ENCODE results near the gene UBE2E2.

Gene UBE2E2

DNA sequence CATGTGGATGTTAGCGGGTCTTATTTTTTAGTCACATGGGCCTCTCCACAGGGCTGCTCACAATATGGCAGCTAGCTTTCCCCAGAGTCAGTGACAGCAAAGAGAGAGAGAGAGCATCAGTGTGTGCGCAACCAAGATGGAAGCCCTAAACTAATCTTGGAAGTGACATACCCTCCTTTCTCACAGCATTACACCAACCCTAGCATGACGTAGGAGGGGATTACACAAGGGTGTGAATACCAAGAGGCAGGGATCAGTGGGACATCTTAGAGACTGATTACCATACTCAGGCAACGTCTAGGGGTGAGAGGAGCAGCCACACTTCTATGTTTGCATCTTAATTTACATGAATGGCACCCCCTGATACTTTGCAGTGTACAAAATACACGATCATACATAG, 3.5 kb upstream of the UBE2E2 start:
- no peak for DNase-seq

DNA sequence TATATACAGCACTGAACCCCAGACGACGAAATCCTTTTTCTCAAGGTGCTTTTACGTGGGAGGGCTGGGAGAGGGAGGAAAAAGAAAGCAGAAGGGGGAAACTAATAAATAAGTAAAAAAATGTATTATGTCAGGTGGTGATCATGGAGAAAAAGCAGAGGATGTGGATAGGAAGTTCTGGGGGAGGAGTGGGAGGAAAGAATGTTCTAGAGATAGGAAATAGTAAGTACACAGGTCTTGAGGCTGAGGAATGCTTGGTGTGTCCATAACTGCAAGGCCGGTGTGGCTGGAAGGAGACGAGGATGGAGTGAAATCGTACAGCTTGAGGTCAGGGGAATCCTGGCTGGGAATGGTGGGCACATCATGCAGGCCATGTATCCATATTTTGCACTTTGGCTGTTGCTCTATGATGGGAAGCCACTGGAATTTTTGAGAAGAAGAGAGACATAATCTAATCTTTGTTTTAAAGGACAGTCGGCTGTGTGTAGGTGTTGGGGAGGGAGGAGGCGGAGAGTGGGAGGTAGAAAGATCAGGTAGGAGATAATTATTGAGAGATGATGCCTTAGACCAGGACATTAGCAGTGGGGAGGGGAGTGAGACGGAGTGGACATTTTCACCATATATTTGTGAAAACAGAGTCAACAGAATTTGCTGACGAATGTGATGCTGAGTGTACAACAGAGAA, 1.8 kb upstream of the UBE2E2 start:
- DNase-seq = no peak

DNA sequence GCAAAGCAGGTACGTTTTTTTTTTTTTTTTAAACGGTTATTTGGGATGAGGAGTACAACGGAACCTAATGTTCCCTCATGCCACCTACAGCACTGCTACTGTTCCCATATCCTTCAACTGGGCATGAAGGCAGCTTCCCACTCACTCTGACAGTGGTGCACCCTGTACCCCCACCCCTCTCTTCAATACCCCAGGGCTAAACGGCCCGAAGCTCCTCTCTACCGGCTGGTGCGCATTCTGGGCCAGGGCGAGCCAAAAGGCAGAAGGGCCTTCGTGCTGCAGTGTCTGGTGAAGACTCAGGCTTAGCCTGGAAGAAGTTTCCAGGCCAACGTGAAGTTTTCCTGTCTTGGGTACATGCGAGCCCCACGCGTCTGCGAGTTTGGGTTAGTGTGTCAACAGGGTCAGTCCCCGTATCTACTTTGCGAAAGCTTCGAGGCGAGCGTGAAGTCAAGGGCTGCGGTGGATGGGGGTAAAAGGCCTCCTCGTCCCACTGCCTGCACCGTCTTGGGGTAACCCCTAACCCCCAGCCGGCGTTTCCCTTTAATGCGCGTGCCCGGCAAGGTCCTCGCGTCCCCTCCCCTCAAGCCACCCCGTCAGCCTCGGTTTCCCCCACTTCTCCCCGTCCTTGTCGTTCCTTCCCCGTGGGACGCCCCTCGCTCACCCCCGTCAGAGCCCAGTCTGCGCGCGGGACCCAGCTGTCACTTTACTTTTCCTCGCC, 765 bp upstream of the UBE2E2 start:
- no peak for DNase-seq

DNA sequence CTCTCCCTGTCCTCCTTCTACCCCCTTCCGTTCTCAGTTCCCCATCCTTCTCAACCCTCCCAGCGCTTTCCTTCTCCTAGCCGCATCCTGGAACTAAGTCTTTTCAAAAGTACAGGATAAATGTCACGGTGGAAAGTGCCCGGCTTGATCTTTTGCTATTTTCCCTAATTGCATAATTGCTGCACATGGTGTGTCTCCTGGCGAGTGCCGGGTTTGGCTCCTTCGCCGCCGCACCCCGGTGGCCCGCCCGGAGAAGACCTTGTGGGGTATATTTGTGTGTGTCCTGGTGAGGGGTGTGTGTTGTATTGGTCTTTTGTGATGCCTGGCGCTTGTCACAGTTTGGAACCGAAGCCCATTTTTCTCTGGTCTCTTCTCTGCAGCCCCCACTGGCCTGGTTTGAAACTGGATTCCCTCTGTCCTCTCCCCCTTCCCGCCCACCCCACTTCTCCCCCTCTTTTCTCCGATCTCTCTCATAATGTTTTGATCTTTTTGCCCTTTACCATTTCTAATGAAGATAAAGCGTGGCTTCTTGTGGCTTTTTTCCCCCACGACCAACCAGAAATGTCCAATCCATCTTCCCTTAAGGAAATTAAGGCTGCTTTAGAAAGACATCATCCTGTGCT, 692 bp downstream of the UBE2E2 start:
- DNase-seq = no peak

DNA sequence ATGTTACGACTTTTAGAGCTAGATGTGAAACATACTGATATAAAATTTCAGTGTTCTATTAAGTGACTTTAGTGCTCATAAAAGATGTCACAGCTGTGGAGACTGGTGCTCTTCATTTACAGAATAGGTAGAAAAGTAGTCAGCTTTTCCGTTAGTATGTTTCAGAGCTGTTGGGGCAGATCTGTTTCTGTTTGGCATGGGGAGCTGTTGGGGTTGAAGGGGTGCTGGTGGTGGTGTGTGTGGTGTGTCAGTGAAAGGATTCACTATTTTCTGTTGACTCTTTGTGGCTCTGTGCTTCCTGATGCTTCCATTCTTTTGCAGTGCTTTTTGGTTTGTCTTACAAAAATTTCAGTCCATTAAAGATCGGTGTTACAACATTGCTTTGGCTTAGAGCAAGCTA, 3.2 kb downstream of the UBE2E2 start:
- DNase-seq = no peak

DNA sequence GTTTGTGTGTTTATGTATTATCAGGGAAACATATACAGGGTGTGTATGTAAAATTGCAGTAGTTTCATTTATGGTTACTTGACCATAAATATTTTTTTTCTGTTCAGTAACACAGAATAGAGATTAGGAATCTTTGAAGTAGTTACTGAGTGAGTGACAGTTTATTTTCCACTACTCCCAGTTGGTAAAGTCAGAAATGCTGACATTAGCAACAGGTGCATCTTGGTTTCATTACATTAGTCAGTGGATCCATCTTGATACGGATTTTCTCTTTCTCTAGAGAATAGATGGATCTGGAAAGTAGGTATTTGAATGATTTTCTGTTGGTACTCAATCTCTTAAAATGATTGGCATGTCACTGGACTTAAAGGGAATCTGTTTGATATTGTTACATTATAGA, 6.0 kb downstream of the UBE2E2 start:
- DNase-seq = no peak

DNA sequence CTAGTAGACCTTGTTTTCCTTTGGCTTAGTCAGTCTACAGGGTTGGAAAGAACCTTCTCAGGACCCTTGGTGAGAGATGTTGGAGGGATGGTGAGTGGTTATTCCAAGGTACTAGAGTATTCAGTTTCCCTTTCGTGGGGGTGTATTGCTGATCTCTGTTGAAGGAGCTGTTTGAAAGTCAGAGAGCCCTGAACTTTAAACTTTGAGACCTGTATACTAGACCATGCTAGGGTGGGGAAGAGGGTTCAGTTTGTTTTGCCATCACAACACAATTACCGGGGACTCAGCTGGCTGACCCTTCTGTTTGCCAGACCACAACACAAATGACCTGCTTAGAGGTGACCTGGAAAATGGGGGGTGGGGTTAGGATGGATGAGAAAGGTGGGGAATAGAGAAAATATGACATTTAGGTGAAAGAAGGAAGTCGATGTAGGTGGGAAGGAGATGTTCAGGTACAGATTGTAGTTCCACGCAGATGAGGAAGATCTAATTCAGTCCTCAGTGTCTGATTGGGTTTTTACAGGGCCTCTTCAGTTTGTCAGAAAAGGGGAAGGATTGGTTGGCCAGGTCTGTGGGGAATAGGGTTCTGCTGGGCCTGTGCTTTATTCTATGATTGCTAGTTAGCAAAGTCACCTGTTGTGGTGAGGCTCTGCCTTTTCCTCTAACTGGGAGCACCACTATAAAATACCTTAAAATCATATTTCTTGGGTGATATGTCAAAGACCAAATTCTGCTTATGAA, 6.8 kb downstream of the UBE2E2 start:
- no peak for DNase-seq

DNA sequence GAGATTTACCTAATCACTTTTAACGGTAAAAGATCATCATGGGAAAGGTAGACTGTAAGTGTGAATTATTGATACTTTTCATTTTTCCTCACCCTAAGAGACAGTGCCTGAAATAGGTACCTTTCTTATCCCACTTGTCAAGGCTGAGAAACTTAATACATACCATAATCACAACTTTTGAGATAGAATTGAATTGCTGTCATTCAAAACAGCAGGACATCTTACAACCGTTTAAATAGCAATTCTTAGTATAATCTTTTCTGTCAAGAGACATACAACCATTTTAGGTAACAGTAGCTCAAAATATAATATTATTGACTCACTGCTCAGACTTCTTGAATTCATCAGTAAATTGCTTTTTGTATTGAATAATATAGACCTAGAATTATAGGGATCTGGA, 10.7 kb downstream of the UBE2E2 start:
- DNase-seq = no peak

DNA sequence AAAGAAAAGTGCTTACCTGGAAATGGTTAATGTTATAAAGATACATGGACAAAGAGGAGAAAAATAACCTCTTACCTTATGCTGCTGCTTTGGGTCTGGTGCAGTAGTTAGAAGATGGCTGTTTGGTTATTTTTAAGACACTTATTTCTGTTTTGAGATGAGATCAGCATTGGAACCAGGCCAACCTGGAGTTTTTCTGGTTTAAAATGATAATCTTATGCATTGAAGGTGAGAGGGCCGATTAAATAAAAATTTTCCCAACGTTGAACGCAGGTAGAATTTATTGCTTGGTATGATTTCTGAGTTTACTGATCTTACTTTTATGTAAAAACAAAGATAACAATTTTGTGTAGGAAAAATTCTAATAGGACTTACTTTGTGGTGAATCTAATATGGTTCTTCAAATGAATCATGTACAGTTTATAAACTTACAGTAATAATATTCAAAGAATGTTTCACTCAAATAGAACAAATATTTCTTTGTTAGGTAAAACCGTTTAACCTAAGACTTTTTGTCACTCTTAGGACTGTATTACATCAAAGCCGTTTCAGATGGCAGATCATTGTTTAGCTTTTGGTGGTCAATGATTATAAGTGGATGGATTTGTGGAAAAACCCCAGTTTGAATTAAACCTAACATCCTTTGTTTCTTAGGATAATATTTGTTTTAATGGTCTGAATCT, 14.9 kb downstream of the UBE2E2 start:
- no peak for DNase-seq

DNA sequence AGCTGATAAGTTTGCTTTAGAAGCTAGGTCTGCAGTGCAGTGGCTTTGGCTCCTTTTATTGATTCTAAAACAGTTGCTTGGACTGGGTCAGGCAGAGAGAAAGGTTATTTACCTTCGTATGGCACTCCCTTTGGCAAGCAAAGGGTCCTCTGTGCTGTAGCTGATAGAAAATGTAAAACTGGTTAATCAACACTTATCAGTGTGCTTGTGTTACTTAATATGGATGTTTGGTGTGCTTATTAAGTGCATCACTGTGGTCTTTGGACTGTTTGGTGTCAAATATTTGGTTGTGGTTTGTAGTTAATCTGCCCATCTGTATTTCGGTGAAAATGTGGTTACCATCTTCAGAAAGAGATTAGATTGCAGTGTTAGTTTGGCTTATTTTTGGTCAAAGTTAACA, 16.0 kb downstream of the UBE2E2 start:
- no peak for DNase-seq

DNA sequence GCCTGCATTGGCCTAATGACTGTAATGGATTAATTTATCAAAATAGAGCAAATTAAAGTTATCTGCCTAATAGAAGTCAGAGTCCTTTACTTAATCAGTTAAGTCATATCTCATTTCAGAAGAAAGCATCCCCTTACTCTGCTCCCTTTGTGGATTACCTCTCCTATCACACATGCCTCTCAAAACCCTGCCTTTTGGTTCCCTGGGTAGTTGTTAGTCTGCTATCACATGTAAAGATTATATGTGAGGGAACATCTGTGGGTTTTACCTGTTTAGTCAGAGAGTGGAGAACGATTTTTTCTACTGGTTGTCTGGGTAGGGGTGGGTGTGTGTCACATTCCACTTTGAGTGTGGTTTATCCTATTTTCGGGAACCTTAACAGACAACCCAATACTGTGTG, 16.4 kb downstream of the UBE2E2 start:
- no peak for DNase-seq

DNA sequence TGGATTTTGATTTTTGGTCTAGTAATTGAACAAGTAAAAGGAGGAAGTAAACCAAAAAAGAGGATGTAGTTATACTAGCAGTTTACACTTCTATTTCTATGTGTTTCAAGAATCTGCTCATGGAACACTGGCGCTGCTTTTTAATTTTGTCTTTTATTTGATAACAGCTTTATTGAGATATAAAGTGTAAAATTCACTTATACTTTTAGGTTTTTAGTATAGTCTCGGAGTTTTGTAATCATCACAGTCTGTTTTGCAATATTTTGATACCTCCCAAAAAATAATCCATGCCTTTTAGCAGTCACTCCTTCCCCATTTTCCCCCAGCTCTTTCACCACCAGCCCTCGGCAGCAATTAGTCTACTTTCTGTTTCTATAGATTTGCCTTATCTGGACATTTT, 18.0 kb downstream of the UBE2E2 start:
- DNase-seq = no peak

DNA sequence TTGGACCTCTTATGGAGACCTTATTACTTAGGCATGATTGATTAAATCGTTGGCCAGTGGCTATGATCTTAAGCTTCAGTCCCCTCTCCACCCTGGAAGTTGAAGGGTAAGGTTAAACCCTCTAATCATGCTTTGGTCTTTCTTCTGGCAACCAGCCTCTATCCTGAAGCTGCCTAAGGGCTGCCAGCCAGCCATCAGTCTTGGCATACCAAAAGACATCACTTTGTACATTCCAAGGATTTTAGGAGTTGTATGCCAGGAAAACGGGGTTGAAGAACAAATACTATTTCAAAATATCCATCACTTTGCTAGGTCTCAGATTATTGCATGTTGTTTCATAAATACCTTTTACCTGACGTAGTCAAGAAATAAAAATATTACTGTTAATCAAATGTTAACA, 28.9 kb downstream of the UBE2E2 start:
- no peak for DNase-seq

DNA sequence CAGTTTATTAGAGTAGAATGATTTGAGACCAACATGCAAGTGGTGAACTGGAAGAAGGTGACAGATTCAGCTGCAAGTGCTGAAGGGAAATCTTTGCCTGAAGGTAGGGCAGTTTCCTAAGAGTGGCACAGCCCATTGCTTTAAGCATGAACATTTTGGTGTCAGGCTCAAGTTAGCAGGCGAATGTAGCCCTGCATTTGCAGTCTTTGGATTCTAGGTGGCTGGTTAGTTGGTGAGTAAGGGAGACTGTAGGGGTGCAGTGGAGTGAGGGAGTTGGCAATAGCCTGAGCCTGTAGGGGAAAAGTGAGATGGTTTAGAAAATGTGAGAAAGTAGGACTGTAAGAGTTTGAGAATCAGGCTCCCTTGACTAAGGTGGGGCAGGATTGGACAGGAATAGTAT, 29.7 kb downstream of the UBE2E2 start:
- DNase-seq = no peak

DNA sequence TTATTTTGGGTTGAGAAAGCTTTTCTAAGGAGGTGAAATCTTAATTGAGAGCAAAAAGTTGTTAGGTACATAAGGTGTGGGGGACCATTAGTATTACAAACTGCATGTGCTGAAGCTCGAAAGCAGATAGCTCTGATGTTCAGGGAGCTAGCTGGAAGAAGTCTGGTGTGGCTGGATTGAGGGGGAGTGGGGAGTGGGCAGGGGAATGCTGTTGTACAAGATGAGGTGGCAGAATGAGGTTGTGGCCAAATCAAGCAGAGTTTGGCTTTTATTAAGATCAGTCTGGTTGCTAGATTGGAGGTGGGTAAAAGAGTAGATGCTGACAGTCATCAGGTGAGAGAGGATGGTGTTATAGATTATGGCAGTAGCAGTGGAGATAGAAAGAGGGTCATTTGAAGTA, 32.1 kb downstream of the UBE2E2 start:
- no peak for DNase-seq

DNA sequence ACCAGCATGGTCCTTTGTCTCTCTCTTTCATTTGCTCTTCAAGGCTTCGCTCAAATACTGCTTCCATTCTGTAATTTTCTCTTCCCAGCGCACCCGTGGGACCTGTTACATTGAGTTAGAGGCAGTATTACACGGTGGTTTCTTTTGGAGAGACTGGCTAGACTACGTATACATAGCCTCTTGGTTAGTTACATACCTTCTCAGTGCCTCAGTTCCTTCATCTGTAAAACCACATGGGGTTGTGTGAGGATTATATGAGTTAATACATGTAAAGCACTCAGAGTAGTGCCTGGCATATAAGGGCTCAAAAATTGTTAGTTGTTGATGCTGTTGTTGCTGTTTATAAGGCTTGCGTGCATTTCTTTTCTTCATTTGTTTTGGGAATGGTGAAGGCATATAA, 33.8 kb downstream of the UBE2E2 start:
- no peak for DNase-seq

DNA sequence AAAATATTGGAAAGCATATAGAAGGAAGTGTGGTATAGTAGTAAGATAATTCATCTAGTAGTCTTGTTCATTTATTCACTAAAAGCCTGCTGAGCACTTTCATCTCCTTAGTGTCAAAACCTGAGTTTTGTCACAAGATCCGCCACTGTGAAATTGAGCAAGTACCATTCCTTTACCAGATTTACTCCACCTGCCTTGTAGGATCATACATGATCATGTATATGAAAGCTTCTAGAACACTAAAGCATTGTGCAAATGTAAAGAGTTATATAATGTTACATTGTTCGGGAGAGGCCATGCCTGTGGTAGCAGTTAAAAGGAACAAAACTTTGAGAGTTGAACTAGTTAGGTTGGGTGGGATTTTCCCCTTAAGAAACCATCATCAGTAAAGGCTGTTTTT, 35.0 kb downstream of the UBE2E2 start:
- no peak for DNase-seq

DNA sequence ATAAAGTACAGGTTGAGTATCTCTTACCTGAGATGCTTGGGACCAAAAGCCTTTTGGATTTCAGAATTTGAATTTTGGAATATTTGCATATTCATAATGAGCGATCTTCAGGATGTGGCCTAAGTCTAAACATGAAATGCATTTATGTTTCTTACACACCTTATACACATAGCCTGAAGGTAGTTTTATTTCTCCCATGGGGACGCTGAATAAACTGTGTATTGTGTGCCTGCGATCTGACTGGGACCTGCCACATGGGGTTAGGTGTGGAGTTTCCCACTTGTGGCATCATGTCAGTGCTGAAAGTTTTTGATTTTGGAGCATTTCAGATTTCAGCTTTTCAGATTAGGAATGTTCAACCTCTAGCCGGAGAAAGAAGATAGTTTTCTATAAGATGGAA, 35.5 kb downstream of the UBE2E2 start:
- no peak for DNase-seq

DNA sequence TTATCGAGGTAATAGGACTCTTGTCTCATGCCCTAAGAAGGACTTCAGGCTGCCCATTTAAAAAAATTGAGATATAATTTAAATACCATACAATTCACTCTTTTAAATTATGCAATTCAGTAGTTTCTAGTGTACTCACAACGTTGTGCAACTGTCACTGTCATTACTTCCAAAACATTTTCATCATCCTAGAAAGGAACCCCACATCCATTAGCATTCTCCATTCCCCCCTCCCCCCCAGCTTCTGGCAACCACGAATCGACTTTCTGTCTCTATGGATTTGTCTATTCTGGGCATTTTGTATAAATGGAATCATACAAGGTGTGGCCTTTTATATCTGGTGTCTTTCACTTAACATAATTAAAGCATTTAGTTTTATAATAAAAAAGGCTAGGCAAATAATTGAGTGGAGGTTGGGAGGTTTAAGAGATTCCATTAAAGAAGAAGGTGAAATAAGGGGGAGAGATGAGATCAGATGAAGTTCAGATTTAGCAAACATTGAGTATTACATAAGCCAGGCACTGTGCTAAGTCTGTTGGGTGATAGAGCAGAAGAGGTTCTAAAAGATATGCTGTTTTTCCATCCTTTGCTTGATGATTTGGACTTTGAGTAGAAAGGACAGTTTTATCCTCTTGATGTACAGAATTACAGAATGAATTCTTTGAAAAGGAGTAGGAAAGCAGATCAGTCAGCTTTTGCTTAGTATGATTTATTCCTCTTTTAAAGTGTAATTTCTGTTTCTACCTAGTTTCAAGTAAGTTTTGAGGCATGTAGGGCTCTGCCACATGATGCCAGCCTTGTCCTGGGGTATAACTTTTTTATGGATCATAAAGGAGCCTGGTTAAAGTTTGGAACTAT, 36.3 kb downstream of the UBE2E2 start:
- no peak for DNase-seq

DNA sequence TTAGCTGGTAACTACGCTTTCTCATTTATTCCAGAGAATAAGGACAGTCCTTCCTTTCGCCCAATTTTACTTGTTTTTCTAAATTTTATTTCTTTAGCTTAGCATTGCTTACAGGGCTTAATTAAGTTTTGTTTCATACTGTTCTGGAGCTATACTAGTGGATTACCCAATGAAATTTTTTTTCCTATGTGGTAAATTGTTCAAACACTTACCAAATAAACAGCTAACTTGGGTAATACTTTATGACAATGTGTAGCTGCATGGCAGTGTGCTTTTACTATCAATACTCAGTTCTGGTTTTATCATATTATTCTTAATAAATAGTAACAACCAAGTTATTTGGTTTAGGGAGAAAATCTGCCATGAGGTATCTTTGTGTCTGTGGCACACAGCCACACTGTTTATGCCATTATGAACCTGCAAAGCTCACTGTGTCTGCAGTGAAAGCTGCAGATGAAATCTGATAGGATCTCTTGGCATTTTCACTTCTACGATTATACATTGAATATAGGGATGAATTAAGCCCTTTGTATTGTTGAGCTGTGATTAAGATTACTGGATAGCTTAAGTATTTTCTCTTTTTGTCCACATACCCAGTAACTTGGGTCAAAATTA, 37.2 kb downstream of the UBE2E2 start:
- DNase-seq = no peak

DNA sequence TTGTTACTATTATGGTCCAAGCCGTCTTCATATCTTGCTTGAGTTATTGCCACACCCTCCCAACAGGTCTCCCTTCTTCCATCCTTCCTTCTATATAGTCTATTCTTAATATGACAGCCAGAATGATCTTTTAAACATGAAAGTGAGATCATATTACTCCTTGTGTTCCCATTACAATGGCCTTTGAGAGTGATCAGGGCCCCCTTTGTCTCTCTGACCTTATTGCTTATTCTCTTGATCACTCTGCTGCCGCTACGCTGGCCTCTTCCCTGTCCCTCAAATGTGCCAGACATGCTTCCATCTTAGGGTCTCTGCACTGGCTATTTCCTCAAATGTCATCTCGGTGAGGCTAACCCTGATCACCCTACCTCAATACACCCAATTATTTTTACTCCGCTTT, 38.1 kb downstream of the UBE2E2 start:
- no peak for DNase-seq

DNA sequence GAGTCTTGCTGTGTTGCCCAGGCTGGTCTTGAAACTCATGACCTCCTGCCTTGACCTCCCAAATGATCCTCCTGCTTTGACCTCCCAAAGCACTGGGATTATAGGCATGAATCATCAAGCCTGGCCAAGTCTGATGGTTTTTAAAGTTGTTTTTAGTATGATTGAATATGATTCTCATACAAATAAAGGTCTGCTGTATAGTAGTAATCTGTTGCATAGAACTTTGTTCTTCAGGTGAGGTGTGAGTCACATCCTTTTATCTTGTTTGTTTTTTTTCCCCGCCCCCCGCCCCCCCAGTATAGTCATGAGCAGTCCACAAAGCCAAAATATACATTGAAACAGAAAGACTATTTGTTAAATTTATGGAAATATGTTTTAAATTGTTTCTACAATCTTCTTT, 39.0 kb downstream of the UBE2E2 start:
- DNase-seq = no peak

Measured in NCI-H2171 treated with DMSO at 0.1 percent for 48 hours (cell line).